Measurements from ENCODE around the gene ABHD10.

ABHD10 gene

DNA sequence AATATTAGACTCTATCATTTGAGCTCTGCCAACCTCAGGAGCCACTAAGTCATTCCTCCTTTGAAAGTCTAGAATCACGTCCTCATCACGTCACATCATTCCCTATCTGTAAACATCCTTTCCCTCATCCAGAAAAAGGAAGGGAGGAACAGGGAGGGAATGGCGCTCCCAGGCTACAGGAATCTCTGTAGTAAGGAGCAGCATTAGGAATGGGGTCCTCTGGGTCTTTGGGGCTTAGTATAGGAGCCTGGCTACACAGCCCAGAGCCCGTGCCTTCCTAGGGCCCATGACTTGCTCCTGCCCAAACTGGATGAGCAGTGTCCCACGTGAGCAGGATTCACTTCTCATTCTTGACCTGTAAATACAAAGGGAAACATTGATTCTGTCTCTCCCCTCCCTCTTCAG lies 21.5 kb downstream of the ABHD10 start:
- DNase-seq (ENCODE audit: low read depth in 2 of 3, low spot score in 2 of 3), result no peak

DNA sequence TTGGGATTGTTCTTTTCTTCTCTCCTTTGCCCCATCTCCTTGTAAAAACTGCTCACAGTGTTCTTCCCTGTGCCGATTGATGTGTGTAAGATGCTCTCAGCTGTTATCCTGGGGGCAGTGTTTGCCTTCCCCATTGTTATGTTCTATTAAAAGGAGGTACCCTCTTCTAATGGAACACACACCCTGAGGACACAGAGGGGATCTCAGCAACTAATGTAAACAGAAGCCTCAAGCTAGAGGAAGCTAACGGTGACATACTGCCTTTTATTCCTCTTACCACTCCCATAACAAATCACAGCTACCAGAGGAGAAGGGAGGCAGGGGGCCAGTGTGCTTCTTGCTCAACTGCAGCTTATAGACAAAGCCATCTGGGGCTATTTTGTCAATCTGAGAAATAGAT lies 22.1 kb downstream of the ABHD10 start:
- DNase-seq (ENCODE audit: low read depth in 2 of 3, low spot score in 2 of 3), result no peak

DNA sequence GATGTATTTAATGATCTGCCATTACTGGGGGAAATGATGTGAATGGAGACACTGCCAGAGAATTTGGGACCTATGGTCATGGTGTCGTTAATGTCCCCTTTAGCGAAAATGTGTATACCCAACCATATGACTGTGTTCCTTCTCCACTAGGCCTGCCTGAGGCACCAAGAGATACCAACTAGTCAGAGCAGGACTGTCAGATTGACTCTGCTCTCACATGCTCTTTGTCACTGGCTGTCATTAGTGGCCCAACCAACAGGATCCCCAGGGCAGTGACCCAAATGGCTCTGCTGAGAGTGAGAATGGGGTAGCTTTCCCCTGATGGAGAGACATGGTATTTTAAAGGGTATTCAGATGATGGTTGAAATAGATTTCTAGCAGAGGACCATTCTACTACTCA lies 22.7 kb downstream of the ABHD10 start:
- DNase-seq (ENCODE audit: low read depth in 2 of 3, low spot score in 2 of 3), result no peak

DNA sequence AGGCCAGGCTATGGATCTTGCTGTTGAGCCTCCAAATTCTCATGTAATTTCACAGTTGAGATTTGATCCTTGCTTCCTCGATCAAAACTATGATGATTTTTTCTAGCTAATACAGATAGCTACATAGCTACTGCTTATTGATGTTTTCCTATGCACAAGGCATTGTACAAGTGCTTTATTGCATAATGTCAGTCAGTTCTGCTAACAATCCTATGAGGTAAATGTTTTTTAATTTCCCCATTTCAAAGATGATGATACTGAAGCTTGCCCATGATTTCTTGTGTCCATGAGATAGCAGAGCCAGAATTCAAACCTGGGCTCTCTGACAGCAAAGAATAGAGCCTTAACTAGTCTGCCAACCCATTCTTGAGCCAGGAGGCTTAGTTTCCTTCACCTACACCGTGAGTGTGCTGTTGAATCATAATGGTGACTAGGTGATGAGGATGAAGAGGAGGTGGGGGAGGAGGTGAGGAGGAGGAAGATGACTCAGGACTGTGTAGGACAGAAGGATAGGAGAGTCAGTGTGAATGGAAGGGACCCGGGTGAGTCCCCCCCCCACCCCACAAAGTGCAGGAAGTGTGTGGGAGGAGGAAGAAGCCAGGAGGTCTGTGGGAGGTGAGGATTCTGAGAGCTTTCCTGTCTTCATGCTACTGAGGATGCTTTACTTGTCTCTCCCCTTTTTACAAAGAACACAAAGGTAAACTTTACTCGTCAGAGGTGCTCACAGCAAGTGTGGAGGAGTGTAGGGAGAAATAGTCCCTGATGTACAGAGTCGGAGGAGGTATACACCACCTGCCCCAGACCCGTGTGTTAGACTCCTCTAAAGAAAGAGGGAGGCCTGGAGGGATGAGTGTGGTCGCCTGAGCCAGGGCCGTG lies 23.5 kb downstream of the ABHD10 start:
- DNase-seq (ENCODE audit: low read depth in 2 of 3, low spot score in 2 of 3), result peak in 1 of 3 experiments; percentile 25

DNA sequence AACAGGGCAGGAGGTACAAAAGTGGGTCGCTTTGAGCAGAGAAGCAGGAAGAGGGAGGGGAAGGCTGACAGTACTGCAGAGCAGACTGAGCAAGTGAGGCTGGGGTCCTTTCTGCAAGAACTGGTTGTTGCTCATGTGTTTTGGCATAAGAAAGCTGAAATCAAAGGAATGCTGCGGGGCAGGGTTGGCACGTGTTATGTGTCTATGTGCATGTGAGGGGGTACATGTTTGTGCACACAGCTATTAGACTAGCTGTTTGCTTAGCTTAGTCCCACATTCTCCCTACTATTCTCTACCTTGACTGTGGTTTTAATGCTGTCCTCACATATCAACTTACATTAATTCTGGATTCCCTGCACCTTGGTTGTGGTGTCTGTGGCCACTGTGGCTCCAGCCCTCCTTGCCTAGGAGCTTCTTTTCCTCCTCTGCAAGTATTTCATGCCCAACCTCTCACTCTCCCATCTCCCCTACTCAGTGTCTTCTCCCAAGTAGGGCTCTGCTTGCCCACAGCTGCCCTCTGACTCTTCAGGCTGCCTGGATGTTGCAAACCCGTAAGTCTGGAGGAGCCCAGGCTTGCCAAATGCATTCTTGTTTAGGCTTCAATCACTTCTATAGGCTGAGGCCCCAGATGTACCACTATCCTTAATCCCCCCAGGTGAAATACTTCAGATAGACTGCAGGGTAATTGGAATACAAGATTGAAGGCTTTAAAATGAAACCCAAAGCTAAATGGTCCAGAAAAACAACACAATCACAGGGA lies 24.7 kb downstream of the ABHD10 start:
- DNase-seq (ENCODE audit: low read depth in 2 of 3, low spot score in 2 of 3), result no peak

DNA sequence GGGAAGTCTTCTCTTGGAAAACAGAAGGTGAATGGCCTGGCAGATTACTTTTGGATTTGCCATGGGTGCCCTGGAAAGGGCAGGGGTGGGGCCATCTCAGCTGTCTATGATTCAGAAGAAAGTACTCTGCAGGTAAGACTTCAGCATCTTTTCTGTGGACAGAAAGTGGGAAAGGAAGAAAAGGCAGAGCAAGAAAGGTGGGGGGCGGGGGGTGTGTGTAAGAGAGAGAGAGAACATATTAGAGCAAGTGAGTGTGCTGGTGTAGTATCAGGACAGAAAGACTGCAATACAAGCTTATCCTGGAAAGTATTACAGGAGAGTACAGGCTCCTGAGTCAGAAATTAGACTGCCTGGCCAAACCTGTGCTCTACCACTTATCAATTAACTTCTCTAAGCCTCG lies 25.4 kb downstream of the ABHD10 start:
- DNase-seq (ENCODE audit: low read depth in 2 of 3, low spot score in 2 of 3), result no peak

DNA sequence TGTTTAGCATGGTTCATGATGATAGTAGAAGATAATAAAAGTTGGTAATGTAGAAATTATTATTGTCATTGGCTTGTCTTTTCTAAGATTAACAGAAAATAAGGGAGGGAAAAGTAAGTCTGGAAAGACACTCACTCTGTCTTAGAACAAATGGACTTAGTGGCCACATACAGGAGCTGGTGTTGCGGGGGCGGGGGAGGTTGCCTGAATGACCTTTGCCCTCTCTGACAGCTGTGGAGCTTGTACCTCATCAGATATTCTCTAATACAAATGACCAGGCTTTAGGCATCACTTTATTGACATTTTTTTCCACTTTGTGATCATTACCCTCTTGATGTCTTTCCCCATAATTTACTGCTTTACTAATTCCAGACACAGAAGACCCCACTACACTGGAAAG lies 25.8 kb downstream of the ABHD10 start:
- no peak for DNase-seq (ENCODE audit: low read depth in 2 of 3, low spot score in 2 of 3)

DNA sequence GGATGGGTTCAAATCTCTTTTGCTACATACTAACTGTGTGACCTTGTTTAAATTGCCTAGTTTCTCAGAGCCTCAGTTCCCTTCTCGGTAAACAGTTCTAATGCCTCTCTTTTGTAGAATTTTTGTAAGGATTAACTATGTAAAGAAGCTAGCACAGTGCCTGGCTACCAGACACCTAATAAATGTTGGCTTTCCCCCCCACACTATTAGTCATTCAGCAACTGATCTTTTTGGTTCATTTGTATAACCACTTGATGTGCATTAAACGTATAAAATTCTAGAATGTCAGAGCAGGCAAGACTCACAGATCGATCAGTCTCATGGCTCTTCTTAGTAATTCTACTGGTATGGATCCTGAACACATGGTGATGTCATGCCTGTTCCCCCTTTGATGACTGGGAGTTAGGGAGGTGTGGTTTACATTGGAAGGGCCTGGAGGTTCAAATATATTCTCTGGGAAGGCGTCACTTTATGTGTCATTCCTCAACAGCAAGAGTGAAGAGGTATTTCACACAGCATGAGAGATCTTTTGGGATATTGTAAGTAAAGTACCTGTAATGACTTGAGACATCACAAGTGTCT lies 26.4 kb downstream of the ABHD10 start:
- DNase-seq (ENCODE audit: low read depth in 2 of 3, low spot score in 2 of 3), result no peak

DNA sequence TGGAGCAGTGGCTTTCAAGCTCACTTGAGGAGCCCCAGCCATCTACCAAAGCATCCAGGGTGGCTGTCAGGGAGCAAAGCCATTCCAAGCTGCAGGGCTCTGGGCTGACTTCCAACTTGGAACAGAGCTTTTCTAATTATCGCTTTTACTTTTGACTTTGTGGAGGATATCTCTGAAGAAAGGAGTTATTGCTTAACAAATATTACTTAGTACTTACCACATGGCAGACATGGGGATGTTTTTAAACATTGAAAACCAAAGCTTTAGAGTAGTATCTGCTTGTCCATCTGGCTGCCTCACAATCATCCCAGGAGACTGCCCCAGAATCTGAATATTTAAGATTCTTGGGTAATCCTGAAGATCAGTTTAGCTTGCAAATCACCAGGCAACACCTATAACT lies 28.8 kb downstream of the ABHD10 start:
- DNase-seq (ENCODE audit: low read depth in 2 of 3, low spot score in 2 of 3), result no peak

DNA sequence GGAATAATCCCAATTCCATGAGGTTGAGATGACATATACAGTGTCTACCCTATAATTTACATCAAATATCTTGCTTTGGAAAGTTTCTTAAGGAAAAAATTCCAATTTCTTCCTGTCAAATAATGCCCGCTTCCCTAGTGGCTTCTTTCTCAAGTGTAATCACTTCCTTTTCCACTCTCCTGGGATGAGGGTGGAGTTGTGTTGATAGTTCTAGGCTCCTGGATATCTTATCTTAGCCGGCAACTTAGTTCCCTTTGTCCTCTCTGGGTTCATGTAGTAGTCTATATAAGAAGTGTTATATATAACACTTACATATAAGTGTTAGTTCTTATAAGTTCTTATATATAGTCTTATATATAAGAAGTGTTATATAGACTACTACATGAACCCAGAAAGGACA lies 30.8 kb downstream of the ABHD10 start:
- DNase-seq (ENCODE audit: low read depth in 2 of 3, low spot score in 2 of 3), result no peak

DNA sequence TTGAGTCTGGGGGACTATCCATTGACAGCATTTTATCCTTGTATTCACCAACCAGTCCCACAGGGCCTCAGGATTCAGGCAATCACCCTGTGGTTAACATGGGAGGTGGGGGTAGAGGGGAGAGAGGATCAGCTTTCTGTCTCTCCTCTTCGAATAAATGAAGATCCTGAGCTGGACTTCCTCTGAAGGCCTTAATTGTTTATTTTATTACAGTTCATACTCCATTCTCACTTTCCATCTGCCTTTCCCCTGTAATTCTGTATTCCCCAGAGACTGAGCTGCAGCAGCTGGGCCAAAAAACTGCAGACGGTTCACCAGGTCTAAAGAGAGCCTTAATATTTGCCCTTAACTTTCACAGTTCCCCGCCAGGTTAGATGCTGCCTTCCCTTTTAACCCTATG lies 31.8 kb downstream of the ABHD10 start:
- no peak for DNase-seq (ENCODE audit: low read depth in 2 of 3, low spot score in 2 of 3)

DNA sequence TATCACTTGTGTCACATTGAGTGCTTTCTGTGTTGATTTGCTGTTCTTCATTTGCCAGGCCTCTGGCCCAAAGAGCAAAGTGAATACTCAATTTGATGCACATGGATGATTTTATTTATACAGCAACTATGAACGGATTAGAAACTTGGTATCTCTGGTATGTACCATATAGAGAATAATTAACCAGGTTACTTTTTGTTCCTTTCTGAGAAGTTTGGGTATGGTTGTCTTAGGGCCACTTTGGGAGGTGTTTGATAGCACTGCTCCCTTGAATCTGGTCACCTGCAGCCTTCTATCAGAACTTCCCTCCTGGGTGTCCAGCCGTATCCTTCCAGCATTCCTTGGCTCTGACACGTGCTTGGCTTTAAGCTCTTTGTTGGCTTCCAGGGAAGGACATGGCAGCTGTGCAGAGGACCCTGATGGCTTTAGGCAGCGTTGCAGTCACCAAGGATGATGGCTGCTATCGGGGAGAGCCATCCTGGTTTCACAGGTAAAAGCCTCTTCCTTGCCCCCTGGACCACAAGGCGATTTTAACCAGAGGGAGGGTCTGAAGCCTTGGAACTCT lies 32.6 kb downstream of the ABHD10 start:
- DNase-seq (ENCODE audit: low read depth in 2 of 3, low spot score in 2 of 3), result no peak

DNA sequence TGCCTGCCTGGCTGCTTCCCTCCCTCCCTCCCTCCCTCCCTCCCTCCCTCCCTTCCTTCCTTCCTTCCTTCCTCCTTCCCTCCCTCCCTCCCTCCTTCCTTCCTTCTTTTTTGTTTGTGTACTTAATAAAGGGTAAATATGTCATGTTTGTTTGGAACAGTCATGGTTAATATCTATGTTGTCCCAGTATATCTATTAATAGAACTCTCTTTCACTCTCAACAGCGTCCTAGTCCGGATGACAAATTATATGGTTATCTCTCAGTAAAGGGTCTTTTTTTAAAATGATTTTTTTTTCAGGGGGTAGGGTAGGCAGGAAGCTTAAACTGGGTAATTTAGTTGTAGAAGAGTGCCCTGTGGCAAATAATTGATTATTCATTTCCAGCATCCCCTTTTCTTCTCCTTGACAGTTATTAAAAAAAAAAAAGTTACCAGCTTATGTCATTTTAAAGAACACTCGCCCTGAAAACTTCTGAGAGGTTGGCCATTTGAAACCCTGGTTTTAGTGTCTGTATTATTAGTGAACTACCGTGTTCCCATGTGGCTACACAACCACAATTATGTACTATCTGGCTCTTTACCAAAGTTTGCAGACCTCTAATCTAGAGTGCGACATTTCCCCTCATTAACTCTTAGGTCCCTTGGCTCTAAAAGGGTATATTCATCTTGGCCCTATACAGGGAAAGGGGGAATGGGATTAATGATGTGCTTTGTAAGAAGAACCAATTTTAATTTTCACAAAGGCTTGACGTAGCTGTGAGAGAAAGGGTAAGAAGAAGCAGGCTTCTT lies 33.6 kb downstream of the ABHD10 start:
- no peak for DNase-seq (ENCODE audit: low read depth in 2 of 3, low spot score in 2 of 3)

DNA sequence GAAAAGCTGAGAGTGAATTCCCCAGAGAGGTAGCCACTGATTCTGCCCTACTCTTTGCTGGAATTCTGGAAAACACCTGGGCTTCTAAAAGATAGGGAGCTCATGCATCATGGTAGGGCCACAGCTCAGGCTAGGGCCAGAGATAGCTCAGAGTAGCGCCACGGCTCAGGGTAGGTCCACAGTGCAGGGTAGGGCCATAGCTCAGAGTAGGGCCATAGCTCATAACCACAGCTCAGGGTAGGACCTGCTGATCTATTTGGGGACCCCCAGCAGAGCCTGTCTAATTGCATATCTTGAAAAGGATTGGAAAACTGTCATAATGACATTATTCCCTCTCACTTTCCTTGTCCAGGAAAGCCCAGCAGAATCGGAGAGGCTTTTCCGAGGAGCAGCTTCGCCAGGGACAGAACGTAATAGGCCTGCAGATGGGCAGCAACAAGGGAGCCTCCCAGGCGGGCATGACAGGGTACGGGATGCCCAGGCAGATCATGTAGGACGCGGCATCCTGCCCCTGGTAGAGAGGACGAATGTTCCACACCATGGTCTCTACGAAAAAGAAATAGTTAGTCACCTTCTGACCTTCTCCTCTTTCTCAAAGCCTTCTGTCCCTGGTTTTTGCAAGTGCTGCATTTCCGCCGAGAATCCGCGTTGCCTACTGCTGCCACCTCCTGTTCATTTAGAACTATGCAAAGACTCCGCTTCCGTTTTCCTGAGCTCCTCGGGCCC lies 34.4 kb downstream of the ABHD10 start:
- peak in 1 of 3 experiments; percentile 14 for DNase-seq (ENCODE audit: low read depth in 2 of 3, low spot score in 2 of 3)

DNA sequence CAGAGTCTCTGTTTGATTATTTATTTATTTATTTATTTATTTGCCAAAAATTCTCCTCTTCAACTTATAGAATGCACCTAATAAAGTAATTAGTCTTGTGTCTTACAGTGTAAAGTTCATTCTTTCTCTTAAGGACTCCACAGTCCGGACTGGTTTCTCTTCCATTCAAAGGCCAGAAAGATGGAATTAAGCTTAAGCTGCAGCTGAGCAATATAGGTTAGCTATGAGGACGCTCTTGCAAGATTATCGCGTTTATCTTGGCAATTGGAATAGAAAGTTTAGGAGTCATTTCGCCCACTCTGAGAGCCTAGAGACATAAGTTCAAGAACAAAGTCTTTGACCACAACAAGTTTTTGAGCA lies 34.9 kb downstream of the ABHD10 start:
- no peak for DNase-seq (ENCODE audit: low read depth in 2 of 3, low spot score in 2 of 3)

DNA sequence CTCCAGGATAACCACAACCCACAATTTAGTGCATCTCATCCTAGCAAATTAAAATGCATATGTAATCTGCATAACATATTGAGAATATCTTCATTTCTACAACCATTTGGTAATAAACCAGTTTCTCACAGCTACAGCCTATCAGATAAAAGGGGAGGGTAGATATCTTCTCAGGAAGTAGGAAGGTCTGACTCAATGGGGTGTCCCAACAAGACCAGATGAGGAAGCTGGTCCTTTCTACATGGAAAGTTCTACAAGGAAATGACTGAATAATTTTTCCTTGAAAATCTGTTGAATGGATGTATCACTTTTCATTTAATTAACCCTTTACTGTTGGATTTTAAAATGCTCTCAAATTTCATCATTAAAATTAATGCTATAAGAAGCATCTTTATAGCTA lies 38.3 kb downstream of the ABHD10 start:
- no peak for DNase-seq (ENCODE audit: low read depth in 2 of 3, low spot score in 2 of 3)

DNA sequence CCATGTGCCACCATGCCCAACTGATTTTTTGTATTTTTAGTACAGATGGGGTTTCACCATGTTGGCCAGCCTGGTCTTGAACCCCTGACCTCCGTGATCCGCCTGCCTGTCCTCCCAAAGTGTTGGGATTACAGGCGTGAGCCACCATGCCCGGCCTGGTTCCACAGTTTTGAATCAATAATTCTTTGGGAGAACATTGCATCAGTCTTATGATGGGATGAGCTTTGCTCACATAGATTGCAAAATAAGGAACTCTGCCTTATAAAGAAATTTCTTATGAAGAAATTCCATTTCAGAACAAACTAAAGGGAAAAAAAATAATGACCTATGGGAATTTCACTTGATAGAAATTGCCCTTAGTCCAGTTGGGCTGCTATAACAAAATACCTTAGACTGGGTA lies 39.9 kb downstream of the ABHD10 start:
- DNase-seq (ENCODE audit: low read depth in 2 of 3, low spot score in 2 of 3), result no peak

DNA sequence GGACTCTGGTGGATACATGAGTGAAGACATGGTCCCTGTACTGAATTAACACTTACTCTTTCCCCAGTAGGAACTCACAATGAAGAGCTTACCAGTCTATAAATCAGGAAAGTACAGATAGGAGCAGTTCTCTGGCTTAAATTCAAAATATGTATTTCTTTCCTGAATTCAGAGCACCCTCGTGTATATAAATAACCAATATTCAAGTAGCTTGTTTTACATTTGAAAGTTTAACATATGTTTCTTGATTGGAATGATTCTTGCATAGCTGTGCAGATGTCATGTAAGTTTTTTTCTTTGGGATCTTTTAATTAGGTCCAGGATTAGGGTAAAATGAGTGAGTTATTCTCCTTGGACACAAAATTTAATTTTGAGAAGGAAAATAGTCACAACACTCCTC lies 40.9 kb downstream of the ABHD10 start:
- no peak for DNase-seq (ENCODE audit: low read depth in 2 of 3, low spot score in 2 of 3)

DNA sequence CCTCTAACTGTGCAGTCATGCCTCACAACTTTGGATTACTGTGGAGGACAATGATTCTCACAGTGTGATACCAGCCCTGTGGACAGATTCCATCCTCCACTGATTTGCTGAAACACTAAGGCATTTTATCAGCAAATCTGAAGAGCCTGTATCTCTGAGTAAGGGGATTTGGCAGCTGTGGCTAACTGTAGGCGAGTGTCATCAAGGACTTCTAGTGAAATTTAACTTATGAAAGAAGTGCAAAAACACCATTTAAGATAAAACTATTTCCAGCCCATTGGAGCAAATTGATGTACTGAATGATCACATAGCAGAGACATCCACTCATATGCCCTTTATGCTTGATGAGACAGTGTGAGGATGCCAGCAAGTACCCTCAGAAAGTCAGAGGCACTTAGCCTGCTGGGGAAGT lies 41.9 kb downstream of the ABHD10 start:
- no peak for DNase-seq (ENCODE audit: low read depth in 2 of 3, low spot score in 2 of 3)

DNA sequence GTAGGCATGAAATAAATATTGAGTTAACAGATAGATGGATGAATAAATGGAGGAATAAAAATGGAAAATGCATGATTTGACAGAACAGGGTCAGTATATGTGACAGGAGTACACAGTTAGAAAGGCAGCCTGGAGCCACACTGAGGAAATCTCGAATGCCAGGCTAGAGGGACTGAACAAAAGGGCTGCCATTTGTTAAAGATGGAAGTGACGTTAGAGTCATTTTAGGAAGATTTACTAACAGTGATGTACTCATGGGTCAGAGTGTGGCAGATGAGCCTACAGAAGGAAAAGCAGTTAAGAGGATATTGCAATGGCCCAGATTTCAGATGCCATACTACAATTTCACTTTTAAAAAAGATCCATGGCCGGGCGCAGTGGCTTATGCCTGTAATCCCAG lies 48.3 kb downstream of the ABHD10 start:
- no peak for DNase-seq (ENCODE audit: low read depth in 2 of 3, low spot score in 2 of 3)
